NCI-H1417 (cell line): Measurements from ENCODE around the gene SLMAP.

Source experiments
- DNase-seq, 3 experiments: peaks; one replicate each; lab custom pipeline; 2025; lab: John Stamatoyannopoulos, UW

The SLMAP gene

GRCh38 chr3:57893668-57894067 is 137.6 kb downstream of the SLMAP start:
- DNase-seq, result no peak

- peak in 1 of 3 experiments; percentile 29 for DNase-seq
These were observed 139.9 kb downstream of the SLMAP start for GRCh38 chr3:57896031-57896430.

GRCh38 chr3:57896691-57897090 is 140.6 kb downstream of the SLMAP start:
- DNase-seq, result peak in 2 of 3 experiments; percentile 10 to 59

- no peak for DNase-seq
These were observed 144.7 kb downstream of the SLMAP start for GRCh38 chr3:57900786-57901185.

- no peak for DNase-seq
These were observed 147.2 kb downstream of the SLMAP start for GRCh38 chr3:57903124-57903890.

- peak in 1 of 3 experiments; percentile 39 for DNase-seq
These were observed 154.9 kb downstream of the SLMAP start for GRCh38 chr3:57910990-57911389.

GRCh38 chr3:57911593-57911992 is 155.5 kb downstream of the SLMAP start:
- no peak for DNase-seq

GRCh38 chr3:57917601-57918000 is 161.5 kb downstream of the SLMAP start:
- DNase-seq, result no peak

GRCh38 chr3:57918123-57918837 is 162.2 kb downstream of the SLMAP start:
- no peak for DNase-seq

GRCh38 chr3:57919987-57920386 is 163.9 kb downstream of the SLMAP start:
- DNase-seq, result no peak

- DNase-seq, result peak in 2 of 3 experiments; percentile 0 to 11
These were observed 167.0 kb downstream of the SLMAP start for GRCh38 chr3:57923101-57923500.

GRCh38 chr3:57923752-57924151 is 167.6 kb downstream of the SLMAP start:
- no peak for DNase-seq

GRCh38 chr3:57927166-57927565 is 171.1 kb downstream of the SLMAP start:
- DNase-seq, result no peak

- no peak for DNase-seq
These were observed 171.8 kb downstream of the SLMAP start for GRCh38 chr3:57927916-57928315.

GRCh38 chr3:57928511-57928910 is 172.4 kb downstream of the SLMAP start:
- DNase-seq, result no peak

- DNase-seq, result no peak
These were observed 173.9 kb downstream of the SLMAP start for GRCh38 chr3:57929988-57930387.

- no peak for DNase-seq
These were observed 177.5 kb downstream of the SLMAP start for GRCh38 chr3:57933602-57934001.

GRCh38 chr3:57934373-57934772 is 178.3 kb downstream of the SLMAP start:
- no peak for DNase-seq

- DNase-seq, result no peak
These were observed 179.4 kb downstream of the SLMAP start for GRCh38 chr3:57935539-57935938.

- DNase-seq, result no peak
These were observed 181.0 kb downstream of the SLMAP start for GRCh38 chr3:57937092-57937491.

- no peak for DNase-seq
These were observed 183.7 kb downstream of the SLMAP start for GRCh38 chr3:57939775-57940174.

- no peak for DNase-seq
These were observed 186.3 kb downstream of the SLMAP start for GRCh38 chr3:57942388-57942787.

GRCh38 chr3:57942872-57943283 is 186.8 kb downstream of the SLMAP start:
- DNase-seq, result no peak
